Measurements from ENCODE around the gene PANK2.
"Not testable (repeated sequence)": the region's sequence is repeated elsewhere in the genome, so short reads cannot be mapped to it uniquely, and the experiment has no call there.

The PANK2 gene

DNA sequence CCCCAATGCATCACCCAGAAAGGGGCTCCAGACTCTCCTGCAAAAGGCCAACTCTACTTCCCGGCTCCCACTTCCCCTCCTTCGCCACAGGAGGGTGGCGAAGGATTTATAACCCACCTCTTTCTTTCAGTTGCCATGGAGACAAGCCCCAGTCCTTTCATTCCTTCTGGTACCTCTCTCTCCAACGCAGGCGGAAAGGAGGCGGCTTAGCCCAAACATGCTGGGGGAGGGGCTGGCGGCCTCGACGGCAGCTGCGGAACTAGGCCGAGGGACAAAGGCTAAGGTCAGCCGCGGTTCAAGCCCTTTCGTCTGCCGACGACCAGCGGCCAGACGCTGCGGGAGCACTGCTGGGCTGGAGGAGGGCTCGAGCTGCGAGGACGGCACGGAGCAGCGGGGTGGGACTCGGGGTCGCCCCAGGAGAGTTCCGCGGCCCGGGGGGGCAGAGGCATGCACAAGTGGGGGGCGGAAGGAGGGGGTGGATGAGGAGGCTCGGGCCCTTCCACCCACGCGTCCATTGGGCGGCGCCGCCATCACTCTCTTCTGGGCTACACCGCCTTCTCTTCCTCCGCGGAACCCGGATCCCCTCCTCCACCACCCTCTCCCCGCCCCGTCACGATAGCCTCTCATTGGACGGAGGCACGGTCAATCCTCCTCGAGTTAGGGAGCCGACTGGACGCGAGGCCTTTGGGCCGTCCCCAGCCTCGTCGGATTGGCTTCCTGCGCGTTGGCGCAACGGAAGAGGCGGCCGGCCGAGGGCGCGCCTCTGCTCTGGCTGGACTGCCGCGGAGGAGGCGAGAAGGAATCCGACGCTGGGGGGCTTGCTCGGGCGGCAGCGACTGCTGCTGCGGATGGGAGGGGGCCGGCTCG lies at the start of gene PANK2:
TSS of gene PANK2 (plus strand) at position 766 of the 867 bp plus-strand sequence.
- peak; percentile 96 for DNase-seq

DNA sequence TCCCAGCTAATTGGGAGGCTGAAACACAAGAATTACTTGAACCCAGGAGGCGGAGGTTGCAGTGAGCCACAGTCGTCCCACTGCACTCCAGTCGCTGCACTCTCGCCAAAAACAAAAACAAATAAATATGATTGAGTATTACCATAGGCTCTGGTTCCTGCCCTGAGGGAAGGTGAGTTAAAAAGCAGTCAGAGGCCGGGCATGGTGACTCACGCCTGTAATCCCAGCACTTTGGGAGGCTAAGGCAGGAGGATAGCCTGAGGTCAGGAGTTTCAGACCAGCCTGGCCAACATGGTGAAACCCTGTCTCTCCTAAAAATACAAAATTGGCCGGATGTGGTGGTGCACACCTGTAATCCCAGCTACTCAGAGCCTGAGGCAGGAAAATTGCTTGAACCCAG lies 49.0 kb upstream of the PANK2 start:
- DNase-seq: not testable (repeated sequence)

DNA sequence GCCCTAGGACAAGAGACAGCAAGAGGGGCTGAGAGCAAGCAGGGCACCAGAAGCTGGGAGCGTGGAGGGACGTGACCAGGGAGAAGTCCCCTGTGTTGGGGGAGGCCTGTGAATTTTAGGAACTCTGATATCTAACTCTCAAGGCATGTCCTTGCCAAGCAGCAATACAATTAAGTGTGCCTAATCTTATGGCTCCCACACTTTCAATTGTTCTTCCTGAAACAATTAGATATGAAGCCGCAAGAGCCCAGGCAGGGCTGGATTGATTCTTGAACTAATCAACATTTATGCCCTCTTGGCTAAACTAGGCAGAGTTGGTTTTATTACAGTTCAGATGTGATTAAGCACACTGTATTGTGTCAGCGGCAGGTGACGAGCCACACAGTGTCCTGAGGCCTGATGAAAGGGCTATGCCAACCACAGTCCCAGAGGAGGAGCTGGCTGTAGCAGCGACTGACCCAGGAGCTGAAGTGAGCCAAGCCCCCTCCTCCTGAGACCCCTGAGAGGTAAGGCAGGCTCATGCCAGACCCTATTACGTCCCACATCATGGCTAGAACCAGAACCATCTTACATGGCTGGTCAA lies 46.7 kb upstream of the PANK2 start:
- DNase-seq: no peak

DNA sequence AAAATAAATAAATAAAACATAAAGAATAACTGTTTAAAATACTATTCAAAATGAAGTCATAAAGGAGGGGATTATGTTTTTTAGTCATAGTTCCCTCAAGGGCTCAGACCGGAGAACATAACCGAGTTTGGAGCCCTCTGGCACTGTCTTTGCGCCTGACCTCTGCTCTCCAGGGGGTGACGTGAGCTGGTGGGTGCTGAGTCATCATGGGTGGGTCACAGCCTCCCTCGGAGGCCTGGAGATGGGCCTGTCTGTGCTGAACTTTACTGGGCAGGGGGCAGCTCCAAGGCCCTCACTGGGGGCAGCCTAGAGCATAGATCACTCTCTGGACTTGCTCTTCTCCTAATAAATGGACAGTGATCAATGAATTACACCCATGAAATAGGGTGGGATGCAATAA lies 45.7 kb upstream of the PANK2 start:
- DNase-seq: no peak

DNA sequence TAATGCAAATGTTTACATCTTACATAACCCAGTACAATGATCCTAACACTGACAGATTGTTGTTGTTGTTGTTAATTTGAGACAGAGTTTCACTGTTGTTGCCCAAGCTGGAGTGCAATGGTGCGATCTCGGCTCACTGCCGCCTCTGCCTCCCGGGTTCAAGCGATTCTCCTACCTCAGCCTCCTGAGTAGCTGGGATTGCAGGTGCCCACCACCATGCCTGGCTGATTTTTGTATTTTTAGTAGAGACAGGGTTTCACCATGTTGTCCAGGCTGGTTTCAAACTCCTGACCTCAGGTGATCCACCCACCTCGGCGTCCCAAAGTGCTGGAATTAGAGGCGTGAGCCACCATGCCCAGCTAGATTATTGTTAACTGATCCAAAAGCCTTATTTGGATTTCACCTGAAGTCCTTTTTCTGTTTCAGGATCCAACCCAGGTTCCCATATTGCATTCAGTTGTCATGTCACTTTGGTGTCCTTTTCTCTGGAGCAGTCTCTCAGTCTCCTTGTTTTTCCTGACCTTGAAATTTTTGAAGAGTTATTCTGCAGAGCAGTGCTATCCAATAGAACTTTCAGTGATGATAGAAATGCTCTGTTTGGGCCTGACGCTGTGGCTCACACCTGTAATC lies 45.1 kb upstream of the PANK2 start:
- not testable (repeated sequence) for DNase-seq

DNA sequence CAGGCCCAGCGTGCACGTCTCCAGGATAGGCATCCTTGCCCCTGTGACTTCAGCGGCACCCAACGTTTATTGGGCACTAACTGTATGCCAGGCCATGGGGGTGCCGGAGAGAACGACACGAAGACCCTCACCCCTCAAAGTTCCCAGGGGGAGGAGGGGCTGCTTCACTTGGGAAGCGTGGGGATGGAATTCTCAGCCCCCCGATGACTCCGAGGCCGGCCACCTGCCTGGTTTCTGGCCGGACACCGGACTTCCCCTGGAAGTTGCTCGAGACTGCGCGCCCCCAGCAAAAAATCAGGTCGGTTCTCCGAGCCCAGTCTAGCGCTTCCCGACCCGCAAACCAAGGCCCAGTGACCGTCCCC lies 42.8 kb upstream of the PANK2 start:
- no peak for DNase-seq

DNA sequence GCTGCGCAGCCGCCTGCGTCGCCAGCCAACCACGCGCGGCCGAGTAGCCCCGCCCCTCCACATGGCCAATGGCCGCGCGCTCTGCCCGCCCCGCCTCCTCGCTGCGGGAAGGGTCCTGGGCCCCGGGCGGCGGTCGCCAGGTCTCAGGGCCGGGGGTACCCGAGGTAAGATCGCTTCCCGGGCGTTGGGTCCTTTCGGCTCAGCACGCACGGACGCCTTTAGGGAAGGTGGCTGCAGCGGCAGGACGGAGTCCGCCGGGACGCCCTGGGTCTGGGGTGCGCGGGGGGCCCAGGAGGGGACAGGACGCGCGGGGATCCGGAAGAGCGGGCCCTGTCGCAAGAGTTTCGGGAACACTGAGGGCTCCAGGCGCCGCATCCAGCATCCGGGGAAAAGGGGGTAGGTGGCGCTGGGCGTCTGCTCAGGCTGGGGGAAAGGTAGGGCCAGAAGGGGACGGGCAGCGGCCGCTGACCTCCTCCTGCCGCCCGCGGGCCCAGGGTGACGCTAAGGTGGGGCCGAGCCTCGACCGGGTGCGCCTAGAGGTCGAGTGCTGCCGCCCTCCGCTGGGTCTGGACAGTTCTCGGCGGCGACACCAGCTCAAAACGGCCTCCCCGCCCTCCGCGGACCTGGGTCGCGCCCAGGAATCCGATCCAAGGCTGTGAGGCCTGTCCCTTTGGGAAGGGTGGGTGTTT lies 42.3 kb upstream of the PANK2 start, which contains the start of gene MAVS:
TSS of gene MAVS (plus strand) at position 95 of the 689 bp plus-strand sequence. CDS start 7,791 bp downstream, outside the sequence.
- DNase-seq: peak; percentile 84

DNA sequence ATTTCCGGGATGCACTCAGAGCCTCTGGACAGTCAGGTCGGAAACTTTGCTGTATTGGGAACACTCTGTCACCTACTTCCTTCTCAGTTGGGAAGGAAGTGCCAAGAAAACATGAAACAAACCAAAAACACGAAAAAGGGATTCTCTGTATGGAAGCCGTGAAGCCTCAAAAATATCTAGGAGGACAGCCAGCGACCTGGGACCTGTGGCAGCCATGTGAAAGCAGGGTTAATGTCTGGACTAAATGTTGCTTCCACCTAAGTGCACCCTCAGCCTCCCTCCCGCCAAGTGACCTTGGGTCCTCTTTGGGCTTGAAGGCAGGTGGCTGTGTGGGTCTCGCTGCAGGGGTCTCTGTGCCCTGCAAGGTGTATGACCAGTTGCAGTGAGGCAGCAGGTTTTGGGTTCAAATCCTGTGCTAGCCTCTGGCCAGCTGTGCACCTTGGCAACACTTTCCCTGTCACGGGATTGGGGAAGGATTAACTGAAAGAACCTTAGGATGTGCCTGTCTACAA lies 41.7 kb upstream of the PANK2 start:
- no peak for DNase-seq

DNA sequence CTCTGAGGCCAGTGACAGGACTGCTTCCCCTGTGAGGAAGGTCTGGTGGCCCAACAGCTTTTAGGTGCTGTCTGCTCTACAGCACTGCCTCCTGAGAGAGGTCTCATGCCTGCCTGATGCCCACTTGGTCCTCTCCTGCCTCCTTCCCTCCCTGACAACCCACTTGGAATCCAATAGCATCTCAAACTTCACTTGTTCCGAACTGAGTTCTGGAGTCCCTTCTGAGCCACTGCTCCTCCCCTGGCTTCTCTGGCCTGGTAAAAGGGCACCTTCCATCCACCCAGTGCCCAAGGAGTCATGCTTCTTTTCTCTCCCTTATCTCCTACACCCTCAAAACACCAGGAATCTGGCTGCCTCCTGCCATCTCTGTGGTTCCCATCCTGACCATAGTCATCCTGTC lies 40.6 kb upstream of the PANK2 start:
- DNase-seq: no peak

DNA sequence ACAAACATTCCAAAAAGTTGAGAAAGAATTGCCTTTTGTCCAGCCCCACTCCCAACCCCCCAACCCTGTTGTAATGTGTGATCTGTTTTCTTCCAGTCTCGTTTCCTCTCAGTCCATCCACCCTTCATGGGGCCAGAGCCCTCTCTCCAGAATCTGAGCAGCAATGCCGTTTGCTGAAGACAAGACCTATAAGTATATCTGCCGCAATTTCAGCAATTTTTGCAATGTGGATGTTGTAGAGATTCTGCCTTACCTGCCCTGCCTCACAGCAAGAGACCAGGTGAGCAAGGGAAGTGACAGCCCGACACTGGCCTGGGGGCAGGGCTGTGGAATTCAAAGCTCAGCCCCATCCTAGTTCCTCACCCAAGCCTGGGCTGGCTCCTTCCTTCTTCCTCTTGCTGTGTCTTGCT lies 34.7 kb upstream of the PANK2 start:
- no peak for DNase-seq

DNA sequence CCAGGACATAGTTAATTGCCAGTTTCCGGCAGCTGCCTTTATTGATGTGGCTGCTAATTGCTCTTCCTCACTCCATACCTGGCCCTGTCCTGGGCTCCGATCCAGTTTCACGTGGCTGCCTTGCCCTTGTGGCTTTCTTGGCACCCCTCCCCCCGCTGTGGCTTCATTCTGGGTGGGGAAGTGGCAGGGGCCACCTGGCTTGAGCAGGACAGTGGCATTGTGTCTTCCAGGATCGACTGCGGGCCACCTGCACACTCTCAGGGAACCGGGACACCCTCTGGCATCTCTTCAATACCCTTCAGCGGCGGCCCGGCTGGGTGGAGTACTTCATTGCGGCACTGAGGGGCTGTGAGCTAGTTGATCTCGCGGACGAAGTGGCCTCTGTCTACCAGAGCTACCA lies 31.8 kb upstream of the PANK2 start:
- DNase-seq: no peak

DNA sequence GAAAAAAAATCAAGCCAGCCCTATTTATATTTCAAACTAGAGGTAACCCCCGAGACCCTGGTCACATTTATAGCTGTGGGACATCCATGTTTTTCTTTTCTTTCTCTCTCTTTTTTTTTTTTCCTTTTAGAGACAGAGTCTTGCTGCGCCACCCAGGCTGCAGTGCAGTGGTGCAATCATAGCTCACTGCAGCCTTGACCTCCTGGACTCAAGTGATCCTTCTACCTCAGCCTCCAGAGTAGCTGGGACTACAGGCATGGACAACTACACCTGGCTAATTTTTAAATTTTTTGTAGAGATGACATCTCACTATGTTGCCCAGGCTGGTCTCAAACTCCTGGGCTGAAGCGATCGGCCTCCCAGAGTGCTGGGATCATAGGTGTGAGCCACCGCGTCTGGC lies 30.5 kb upstream of the PANK2 start:
- DNase-seq: no peak

DNA sequence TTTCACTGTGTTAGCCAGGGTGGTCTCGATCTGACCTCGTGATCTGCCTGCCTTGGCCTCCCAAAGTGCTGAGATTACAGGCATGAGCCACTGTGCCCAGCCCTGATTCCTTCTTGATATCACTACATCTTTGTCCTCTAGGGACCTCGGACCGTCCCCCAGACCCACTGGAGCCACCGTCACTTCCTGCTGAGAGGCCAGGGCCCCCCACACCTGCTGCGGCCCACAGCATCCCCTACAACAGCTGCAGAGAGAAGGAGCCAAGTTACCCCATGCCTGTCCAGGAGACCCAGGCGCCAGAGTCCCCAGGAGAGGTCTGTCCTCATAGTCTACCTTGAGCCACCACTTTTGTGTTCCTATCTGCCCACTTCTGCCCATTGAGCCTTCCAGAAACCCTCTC lies 28.0 kb upstream of the PANK2 start:
- no peak for DNase-seq

DNA sequence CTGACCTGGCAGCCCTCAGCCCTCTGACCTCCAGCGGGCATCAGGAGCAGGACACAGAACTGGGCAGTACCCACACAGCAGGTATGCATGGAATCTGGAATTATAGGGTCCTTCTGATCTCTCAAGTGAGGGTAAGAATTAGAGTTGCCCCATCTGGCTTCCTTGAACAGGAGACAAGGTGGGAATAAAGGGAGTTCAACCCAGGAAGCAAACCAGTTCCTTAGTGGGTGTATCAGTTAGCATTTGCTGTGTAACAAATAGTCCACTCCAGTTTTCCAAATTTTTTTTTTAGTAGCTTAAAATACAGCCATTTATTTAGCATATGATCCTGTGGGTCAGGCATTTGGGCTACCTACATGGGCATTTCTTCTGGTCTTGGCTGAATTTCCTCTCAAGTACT lies 26.9 kb upstream of the PANK2 start:
- DNase-seq: no peak

DNA sequence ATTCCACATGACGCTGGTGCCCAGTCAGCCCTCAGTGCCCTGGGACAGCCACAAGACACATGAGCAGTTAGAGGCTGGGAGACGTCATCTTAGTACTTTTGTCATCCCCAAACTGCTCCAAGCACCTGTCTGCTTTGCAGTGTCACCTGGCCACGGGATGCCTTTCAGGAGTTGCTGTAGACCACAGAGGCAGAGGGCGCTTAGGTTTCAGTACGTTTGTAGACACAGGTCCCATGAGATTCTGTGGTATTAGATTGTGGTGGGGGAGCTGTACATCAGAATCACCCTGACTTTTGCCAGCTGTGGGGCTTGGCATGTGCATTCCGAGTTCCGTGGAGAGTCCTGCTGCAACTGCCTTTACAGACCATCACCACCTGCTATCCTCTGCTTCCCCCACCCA lies 25.9 kb upstream of the PANK2 start:
- no peak for DNase-seq

DNA sequence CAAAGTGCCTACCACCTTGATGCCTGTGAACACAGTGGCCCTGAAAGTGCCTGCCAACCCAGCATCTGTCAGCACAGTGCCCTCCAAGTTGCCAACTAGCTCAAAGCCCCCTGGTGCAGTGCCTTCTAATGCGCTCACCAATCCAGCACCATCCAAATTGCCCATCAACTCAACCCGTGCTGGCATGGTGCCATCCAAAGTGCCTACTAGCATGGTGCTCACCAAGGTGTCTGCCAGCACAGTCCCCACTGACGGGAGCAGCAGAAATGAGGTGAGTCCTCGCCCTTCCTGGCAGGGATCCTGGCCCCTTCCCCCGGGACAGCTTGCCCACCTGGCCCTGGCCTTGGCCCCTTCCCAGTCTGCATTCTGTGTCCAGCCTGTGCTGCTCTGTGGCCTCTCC lies 24.7 kb upstream of the PANK2 start:
- DNase-seq: no peak

DNA sequence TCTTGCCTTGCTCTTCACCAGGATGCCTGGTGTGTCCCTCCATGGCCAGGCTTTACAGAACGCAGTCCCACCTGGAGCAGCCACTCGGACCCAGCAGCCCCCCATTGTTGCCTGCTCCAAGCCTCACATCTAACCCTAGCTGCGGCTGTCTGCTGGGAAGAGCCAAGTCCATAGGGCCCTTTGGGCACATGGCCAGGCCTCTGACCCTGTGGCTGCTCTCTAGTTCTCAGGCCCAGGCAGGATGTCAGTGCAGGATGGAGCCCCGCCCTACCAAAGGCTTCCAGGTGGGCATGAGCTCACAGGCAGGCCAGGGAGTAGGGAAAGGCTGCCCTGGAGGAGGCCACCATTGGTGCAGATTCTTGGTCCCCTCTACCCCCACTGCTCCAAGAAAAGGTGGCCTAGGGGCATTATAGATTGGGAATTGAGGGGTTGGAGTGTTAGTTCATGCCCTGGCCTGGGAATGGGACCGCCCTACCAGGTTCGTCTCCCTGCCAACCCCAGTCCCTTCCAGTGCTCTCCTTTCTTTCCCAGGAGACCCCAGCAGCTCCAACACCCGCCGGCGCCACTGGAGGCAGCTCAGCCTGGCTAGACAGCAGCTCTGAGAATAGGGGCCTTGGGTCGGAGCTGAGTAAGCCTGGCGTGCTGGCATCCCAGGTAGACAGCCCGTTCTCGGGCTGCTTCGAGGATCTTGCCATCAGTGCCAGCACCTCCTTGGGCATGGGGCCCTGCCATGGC lies 23.9 kb upstream of the PANK2 start:
- DNase-seq: no peak

DNA sequence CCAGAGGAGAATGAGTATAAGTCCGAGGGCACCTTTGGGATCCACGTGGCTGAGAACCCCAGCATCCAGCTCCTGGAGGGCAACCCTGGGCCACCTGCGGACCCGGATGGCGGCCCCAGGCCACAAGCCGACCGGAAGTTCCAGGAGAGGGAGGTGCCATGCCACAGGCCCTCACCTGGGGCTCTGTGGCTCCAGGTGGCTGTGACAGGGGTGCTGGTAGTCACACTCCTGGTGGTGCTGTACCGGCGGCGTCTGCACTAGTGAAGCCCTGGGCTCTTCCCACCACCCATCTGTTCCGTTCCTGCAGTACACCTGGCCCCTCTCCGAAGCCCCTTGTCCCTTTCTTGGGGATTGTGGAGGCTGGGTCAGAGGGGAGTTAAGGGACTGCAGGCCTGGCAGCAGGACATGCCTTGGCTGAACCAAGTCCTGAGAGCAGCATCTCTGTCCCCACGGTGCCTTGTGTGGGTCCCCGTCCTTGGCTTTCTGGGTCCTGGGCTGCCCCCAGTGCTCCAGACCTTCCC lies 23.2 kb upstream of the PANK2 start:
- DNase-seq: no peak

DNA sequence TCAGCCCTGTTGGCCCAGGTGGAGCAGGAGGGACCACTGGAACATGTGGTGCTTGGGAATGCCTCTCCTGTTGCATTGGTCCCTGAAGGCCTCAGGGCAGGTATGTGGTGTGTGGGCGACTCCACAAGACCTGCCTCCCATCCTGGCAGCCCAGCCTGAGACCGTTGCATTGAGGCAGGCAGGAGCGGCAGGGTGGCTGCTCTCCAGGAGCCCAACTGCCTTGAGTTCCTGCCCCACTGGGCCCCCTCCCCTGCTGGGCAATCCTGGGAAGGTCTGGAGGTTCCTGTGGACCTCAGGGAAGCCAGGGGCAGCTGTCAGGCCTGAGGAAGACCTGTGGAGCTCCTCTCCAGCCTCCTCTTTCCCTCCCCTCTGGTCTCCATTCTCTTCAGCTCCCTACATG lies 22.7 kb upstream of the PANK2 start:
- DNase-seq: no peak

DNA sequence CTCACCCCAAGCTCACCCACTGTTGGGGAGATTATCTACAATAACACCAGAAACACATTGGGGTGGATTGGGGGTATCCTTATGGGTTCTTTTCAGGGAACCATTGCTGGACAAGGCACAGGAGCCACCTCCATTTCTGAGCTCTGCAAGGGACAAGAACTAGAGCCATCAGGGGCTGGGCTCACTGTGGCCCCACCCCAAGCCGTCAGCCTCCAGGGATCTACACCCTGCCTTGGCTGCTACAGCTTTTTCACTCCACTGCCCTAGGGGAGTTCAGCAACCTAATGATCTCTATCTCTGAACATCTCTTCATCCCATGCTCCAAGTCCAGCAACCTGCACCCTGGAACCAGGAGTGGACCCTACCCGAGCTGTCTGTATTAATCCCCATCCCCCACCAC lies 21.4 kb upstream of the PANK2 start:
- no peak for DNase-seq

DNA sequence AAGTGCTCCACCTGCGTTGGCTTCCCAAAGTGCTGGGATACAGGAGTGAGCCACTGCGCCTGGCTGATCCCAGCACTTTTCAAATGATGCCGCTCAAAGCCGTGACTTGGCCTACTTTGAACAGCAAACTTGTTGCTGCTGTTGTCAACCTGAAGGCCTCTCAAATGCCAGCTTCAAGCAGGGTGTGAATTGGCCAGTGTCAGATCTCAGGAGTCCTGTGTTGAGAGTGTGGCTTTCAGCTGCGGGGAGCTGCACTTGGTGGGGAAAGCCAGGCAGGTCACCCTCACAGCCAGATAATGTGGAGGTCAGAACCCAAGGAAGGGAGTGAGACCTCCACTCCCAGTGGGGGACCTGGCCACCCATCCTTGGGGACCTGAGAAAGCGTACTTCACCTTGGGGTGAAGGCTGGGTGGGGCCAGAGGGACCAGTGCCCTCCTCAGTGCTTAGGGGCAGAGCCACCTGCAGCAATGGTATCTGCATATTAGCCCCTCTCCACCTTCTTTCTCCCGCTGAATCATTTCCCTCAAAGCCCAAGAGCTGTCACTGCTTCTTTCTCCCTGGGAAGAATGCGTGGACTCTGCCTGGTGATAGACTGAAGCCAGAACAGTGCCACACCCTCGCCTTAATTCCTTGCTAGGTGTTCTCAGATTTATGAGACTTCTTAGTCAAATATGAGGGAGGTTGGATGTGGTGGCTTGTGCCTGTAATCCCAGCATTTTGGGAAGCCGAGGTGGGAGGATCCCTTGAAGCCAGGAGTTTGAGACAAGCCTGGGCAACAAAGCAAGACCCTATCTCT lies 19.1 kb upstream of the PANK2 start:
- DNase-seq: no peak

Measured in activated CD8-positive, alpha-beta memory T cell treated with anti-CD3 and anti-CD28 coated beads, Interleukin-2, amount 50 U/mL, for 4 hours (primary cell).